SU-DHL-6 (cell line): ENCODE measurements around the gene ZHX3.

Experiments
- H2AFZ ChIP-seq: fragments of 200-600 bp; sonication (generic); 2 replicates; pipeline ENCODE4 v1.6.1; 2014; ENCODE audit warnings: low read depth, mild to moderate bottlenecking, moderate library complexity, mixed read lengths, antibody characterized with exemption, low read length; ENCODE audit not compliant: severe bottlenecking
- H3F3A ChIP-seq: fragments of 200-600 bp; shearing (Covaris generic); 2 replicates; pipeline ENCODE4 v1.6.0; 2016; ENCODE audit warnings: antibody characterized with exemption, mild to moderate bottlenecking; ENCODE audit not compliant: insufficient read depth
- H3K27ac ChIP-seq: fragments of 200-600 bp; sonication (generic); 2 replicates; pipeline ENCODE4 v1.5.1; 2016; ENCODE audit warnings: low read depth, mild to moderate bottlenecking, low read length, moderate library complexity, mixed read lengths
- H3K27me3 ChIP-seq: fragments of 200-600 bp; sonication (generic), shearing (Covaris generic); 2 replicates; pipeline ENCODE4 v1.6.0; 2014; ENCODE audit warnings: mild to moderate bottlenecking, low read length
- H3K36me3 ChIP-seq: fragments of 200-600 bp; sonication (generic); 2 replicates; pipeline ENCODE4 v1.6.1; 2014; ENCODE audit warnings: mild to moderate bottlenecking, low read length, mixed read lengths
- H3K4me2 ChIP-seq: fragments of 300-600, 200-600 bp; shearing (Covaris generic), sonication (generic); 2 replicates; pipeline ENCODE4 v1.6.0; 2014; ENCODE audit warnings: low read length, low read depth, mild to moderate bottlenecking; ENCODE audit not compliant: poor library complexity, severe bottlenecking
- H3K4me3 ChIP-seq: fragments of 200-600 bp; sonication (generic); 2 replicates; pipeline ENCODE4 v1.5.1; 2014; ENCODE audit warnings: antibody characterized with exemption, low read length, mild to moderate bottlenecking, mixed read lengths; ENCODE audit not compliant: insufficient read depth, poor library complexity, severe bottlenecking
- H3K79me2 ChIP-seq: fragments of 200-600 bp; sonication (generic); 2 replicates; pipeline ENCODE4 v1.6.1; 2014; ENCODE audit warnings: mild to moderate bottlenecking, low read length, moderate library complexity; ENCODE audit not compliant: insufficient read depth
- H3K9ac ChIP-seq: fragments of 200-600 bp; sonication (generic); 2 replicates; pipeline ENCODE4 v1.7.0; 2014; ENCODE audit warnings: mild to moderate bottlenecking, low read length
- H3K9me2 ChIP-seq: fragments of 200-600 bp; sonication (generic); replicated peaks from 2 replicates; pipeline ENCODE4 v1.6.1; 2014; ENCODE audit warnings: low read length; ENCODE audit not compliant: insufficient read depth
- H3K9me3 ChIP-seq: fragments of 200-600 bp; sonication (generic); 2 replicates; pipeline ENCODE4 v1.6.1; 2014; ENCODE audit warnings: low read length, mixed read lengths; ENCODE audit not compliant: insufficient read depth
- H4K20me1 ChIP-seq: fragments of 200-600 bp; sonication (generic); 2 replicates; pipeline ENCODE4 v1.6.1; 2014; ENCODE audit warnings: low read depth, mild to moderate bottlenecking, antibody characterized with exemption, low read length, moderate library complexity, mixed read lengths
- CTCF ChIP-seq: fragments of 200-600 bp; sonication (generic); IDR thresholded peaks from one replicate; pipeline ENCODE4 v1.5.1; 2017; ENCODE audit warnings: antibody characterized with exemption, mild to moderate bottlenecking, low read length, moderate library complexity; ENCODE audit not compliant: insufficient read depth, poor library complexity, severe bottlenecking
- EZH2phosphoT487 ChIP-seq: fragments of 200-600 bp; sonication (generic), shearing (Covaris generic); conservative IDR thresholded peaks from 2 replicates; pipeline ENCODE4 v1.6.1; 2018; ENCODE audit warnings: mild to moderate bottlenecking, antibody characterized with exemption, low read length, moderate library complexity, mixed read lengths

ZHX3 gene

GRCh38 chr20:41290804-41291389 lies 26.6 kb downstream of the ZHX3 start:
- no peak overlapping the region for H3K27ac ChIP-seq
- H3K36me3 ChIP-seq = 0 out of 2 replicates have a peak, but pooled peaks cover 2% of the 10 kb centered on the region
- no peaks in the 10 kb centered on the region for H3K9me2 ChIP-seq
- no peak overlapping the region for H2AFZ ChIP-seq
- H3K9ac ChIP-seq = no peak overlapping the region
- no peaks in the 10 kb centered on the region for H3F3A ChIP-seq
- no peaks in the 10 kb centered on the region for H4K20me1 ChIP-seq
- no peak overlapping the region for H3K4me3 ChIP-seq
- H3K27me3 ChIP-seq = no peaks in the 10 kb centered on the region
- peaks cover 5% of the 10 kb centered on the region; the same call in 1 of the 2 replicates for H3K9me3 ChIP-seq
- TF ChIP-seq EZH2phosphoT487 (no peak), CTCF (no peak)
- H3K79me2 ChIP-seq = no peaks in the 10 kb centered on the region
- no peak overlapping the region for H3K4me2 ChIP-seq

GRCh38 chr20:41287327-41287726 lies 30.2 kb downstream of the ZHX3 start:
- Histone ChIP-seq H2AFZ (no peak overlapping the region), H3K9ac (no peak overlapping the region), H3K4me2 (no peak overlapping the region), H3K4me3 (no peak overlapping the region), H3F3A (no peaks in the 10 kb centered on the region), H4K20me1 (no peaks in the 10 kb centered on the region), H3K36me3 (0 out of 2 replicates have a peak, but pooled peaks cover 5% of the 10 kb centered on the region), H3K9me2 (no peaks in the 10 kb centered on the region), H3K27ac (no peak overlapping the region), H3K9me3 (peaks cover 5% of the 10 kb centered on the region; the same call in 1 of the 2 replicates), H3K79me2 (no peaks in the 10 kb centered on the region), H3K27me3 (no peaks in the 10 kb centered on the region)
- TF ChIP-seq CTCF (no peak), EZH2phosphoT487 (no peak)

DNA sequence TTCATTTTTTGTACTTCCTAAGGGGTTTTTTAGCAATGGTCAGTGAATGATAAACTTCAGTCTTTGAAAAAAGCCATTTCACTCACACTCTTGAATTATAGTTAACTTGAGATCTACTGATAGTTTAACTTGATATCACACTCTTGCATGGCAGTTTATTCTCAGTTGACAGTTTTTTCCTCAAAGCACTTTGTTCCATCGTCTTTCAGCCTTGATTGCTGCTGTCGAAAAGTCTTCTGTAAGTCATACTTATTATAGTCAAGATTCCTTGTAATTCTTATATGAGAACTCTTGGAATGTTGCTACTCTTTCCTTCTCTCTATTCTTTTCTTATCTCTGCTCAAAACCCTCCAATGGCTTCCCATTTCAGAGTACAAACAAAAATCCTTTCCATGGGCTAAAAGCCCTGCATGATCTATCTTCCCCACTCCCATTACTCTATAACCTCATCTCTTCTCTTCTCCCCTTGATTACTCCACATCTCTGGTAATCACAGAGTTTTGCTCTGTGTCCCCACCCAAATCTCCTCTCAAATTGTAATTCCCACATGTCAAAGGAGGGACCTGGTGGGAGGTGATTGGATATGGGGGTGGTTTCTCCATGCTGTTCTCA lies 31.2 kb downstream of the ZHX3 start:
- Histone ChIP-seq H3K79me2 (no peaks in the 10 kb centered on the region), H3K27ac (no peak overlapping the region), H3K4me2 (no peak overlapping the region), H3K9me3 (peaks cover 5% of the 10 kb centered on the region; the same call in 1 of the 2 replicates), H4K20me1 (no peaks in the 10 kb centered on the region), H2AFZ (no peak overlapping the region), H3F3A (no peaks in the 10 kb centered on the region), H3K9me2 (no peaks in the 10 kb centered on the region), H3K27me3 (no peaks in the 10 kb centered on the region), H3K9ac (no peak overlapping the region), H3K4me3 (no peak overlapping the region), H3K36me3 (0 out of 2 replicates have a peak, but pooled peaks cover 5% of the 10 kb centered on the region)
- TF ChIP-seq EZH2phosphoT487 (no peak), CTCF (no peak)
